Erythroblast (primary cell): Measurements from ENCODE around the gene ARID3B.
A peak's percentile ranks its signal among the peaks of the same experiment; 100 is the strongest.

Experiments used
- DNase-seq, 2 experiments: peaks; one replicate each; lab custom pipeline; 2025; lab: John Stamatoyannopoulos, UW
- GATA1 ChIP-seq: IDR thresholded peaks from 2 replicates; pipeline ENCODE4 v1.6.1; 2011; ENCODE audit warnings: low read depth, mild to moderate bottlenecking, control low read depth, low read length, moderate library complexity
- POLR2A ChIP-seq: IDR thresholded peaks from 2 replicates; pipeline ENCODE4 v1.6.1; 2011; ENCODE audit warnings: mild to moderate bottlenecking, low read length

Gene ARID3B

DNA sequence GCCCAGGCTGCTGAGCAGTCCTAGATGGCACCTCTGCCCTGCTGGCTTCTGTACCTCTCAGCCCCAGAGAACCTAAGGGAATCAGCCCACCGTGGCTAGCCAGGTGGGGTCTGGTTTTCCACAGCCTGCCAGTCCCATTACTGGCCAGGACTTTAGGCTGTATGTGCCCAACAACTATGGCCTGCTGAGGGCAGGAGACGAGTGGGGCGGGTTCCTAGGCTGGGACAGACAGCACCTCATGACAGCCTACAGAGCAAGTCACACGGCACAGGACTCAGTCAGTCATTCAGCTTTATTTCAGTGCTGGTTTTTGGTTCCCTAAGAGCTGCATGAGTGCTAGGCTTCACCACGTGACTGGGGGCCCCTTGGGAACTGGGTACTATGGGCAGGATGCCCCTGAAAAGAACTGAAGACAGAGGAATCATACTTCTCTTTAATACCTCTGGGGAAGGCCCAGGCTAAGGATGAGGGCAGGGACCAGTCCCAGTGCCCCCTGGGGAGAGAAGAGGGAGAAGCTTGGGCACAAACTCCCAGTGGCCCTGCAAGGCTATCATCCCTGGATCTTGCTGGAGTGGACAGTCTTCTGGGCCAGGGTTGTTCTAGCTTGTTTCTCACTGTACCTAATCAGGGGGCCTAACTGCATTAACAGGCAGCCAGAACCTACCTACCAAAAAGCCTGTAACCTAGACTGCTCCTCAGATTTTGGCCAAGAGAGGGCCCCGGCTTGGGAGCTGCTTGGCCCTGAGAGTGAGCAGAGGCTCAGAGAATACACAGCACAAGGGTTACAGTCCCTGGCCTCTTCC lies 89.5 kb downstream of the ARID3B start:
- TF ChIP-seq POLR2A (no peak), GATA1 (no peak)
- DNase-seq, result peak in 1 of 2 experiments; percentile 23

DNA sequence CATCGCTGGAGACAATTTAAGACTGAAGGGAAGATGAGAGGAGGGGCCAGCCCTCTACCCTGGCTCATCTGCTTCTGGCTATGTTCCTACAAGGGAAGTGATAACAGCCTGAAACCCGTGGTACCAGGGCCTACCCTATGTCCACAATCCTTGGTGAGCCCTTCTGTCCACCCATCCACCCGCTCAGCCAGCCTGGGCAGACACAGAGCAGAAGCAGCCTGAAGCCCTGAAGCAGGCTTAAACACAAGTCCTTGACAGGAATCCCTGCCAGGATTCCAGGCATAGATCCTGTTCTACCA lies 90.0 kb downstream of the ARID3B start:
- DNase-seq, result peak in 1 of 2 experiments; percentile 33
- no peak for TF ChIP-seq POLR2A
- TF ChIP-seq GATA1, result no peak

DNA sequence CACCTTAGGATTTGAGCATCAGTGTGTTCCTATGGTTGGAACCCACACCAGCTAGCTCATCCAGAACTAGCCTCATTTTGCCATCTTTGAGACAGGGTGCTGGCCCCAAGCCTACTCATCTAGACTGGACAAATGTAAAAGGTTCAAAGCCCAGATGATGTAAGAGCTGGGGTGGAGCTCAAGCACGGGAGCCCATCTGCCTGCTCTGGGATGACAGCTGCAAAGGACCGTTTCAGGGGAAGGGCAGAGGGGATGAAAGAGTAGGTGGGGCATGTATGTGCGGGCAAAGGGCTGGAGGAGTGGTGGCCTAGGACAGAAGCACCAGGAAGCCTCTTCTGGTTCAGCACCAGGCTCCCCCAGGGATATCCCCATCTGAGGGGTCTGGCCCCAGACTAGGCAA lies 90.4 kb downstream of the ARID3B start:
- DNase-seq, result peak in 1 of 2 experiments; percentile 28
- TF ChIP-seq POLR2A (no peak), GATA1 (no peak)

DNA sequence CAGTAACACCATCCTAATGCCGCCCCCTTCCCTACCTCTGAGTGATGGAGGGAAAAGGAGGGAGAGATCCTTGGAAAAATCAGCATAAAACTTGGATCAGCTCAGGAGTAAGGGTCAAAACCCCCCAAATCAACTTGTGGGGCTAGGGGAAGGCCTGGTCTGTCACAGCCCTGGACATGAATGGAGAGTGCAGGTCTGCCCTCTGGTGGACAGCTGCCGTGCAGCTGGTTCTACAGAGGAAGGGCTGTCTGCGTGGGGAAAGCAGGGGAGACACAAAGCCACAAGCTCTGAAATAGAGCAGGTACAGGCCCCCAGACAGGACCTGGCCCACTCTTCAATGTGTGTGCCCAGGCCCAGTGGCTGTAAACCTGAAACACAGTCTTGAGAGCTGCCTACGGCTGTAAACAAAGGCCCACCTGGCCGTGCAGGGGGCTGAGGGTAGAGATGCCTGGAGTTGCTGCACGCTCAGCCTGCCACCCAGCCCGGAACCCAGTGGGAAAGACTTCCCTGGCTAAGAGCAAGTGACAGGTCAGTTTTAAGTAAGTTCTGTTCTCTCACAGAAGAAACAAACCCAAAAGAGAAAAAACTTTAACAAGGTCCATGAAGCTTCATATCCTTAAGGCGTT lies 91.0 kb downstream of the ARID3B start:
- DNase-seq, result peak; percentile 64 to 82
- TF ChIP-seq POLR2A (no peak), GATA1 (no peak)

DNA sequence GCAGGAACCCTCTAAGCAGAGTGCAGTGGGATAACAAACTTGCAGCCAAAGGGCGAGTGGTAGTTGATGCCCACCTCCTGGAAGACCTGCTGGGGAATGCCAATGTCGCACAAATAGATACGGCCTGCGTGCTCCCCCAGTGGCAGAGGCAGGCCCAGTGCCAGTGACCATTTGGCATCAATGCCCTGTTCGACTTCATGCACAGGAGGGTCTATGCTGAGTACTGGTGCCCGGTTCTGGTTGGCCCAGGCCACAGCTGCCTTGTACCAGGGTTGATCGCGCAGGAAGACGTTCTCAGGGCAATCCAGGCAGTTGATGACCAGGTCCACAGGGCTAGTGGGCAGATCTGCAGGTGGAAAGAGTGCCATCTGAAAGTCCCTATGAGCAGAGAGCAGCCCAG lies 91.6 kb downstream of the ARID3B start:
- no peak for DNase-seq
- no peak for TF ChIP-seq GATA1
- no peak for TF ChIP-seq POLR2A

DNA sequence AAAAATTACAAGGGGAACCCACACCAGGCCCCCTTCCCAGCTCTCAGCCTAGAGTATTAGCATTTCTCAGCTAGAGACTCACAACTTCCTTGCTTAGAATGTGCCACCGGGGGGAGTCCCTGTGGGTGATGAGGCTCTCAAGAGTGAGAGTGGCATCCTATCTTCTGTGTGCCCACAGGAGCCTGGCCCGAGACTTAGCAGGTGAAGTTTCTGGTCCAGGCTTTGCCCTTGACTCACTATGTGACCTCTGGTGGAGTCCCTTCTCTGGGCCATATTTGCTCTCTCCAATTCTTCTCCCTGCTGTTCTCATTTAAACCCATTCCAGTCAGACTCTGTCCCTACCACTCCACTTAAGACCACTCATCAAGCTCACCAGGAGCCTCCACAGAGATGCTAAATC lies 92.8 kb downstream of the ARID3B start:
- no peak for TF ChIP-seq GATA1
- no peak for DNase-seq

DNA sequence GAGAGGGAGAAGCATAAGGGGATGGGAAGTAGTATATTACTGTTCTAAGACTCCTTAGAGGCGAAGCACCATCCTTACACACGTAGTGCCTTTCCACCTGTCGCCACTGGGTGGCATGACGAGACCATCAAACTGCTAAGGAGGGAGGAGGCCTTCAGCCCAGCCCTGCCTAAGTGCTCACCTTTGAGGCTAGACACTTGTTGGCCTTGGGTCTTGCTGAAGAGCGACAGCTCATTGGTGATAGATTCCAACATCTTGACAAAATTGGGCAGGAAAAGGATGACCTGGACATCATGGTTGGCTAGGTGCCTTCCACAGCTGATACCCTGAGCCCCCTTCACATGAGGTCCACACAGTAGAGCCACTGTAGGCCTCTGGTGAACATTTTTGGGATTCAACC lies 94.2 kb downstream of the ARID3B start:
- TF ChIP-seq GATA1, result no peak
- TF ChIP-seq POLR2A, result no peak
- peak; percentile 73 to 86 for DNase-seq

DNA sequence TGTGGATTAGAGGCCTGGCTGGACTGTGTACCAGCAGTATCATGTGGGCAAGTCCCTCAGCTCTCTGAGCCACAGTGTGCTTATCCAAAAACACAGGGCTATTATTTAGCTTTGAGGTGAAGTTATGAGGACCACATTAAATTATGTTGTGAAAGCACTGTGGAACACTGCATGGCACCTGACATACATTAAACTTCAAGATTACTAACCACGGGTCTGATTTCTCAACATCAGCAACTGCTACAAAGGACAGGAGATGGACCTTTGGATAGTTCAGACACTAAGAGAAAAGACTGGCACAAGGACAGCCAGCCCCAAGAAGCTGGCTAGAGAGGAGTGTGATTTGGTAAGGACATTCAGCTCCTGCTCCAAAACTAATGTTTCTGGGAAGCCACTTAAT lies 96.0 kb downstream of the ARID3B start:
- TF ChIP-seq GATA1 (no peak), POLR2A (no peak)
- no peak for DNase-seq

DNA sequence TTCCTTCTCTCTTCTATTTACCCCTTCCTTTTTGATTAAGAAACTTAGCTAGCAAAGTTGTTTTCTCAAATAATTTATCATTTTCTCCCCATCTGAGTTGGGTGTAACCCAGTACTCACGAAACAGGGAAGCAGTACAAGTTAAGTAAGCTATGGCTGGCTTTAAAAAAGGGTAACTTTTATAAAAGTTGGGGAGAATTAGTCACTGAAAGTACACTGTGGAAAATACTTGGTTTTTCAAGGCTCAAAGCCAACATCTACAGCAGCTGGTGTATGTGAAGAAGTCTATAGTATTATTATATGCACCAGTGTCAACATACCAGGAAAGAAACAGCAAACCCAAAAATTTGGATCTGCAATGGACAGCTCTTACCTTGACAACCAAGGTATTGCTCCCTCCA lies 100.1 kb downstream of the ARID3B start:
- TF ChIP-seq GATA1 (no peak), POLR2A (no peak)
- no peak for DNase-seq

DNA sequence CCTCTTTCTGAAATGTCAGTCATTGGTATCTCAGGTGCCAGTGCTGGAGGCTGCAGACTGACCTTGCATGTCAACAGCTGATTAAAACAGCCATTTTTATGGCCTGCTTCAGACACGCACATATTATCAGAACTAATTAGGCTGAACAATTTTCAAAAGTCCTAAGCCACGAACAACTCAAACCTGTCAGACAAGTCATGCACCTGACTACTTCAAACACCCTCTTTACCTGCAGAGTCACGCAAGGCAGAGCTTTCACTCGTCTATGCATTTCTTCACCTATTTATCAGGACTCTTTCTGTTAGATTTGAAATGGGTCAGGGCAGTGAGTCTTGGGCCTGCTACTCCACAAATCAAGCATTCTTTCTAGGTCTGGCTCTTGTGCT lies 101.3 kb downstream of the ARID3B start:
- peak; percentile 30 to 51 for DNase-seq
- TF ChIP-seq GATA1 (no peak), POLR2A (no peak)

DNA sequence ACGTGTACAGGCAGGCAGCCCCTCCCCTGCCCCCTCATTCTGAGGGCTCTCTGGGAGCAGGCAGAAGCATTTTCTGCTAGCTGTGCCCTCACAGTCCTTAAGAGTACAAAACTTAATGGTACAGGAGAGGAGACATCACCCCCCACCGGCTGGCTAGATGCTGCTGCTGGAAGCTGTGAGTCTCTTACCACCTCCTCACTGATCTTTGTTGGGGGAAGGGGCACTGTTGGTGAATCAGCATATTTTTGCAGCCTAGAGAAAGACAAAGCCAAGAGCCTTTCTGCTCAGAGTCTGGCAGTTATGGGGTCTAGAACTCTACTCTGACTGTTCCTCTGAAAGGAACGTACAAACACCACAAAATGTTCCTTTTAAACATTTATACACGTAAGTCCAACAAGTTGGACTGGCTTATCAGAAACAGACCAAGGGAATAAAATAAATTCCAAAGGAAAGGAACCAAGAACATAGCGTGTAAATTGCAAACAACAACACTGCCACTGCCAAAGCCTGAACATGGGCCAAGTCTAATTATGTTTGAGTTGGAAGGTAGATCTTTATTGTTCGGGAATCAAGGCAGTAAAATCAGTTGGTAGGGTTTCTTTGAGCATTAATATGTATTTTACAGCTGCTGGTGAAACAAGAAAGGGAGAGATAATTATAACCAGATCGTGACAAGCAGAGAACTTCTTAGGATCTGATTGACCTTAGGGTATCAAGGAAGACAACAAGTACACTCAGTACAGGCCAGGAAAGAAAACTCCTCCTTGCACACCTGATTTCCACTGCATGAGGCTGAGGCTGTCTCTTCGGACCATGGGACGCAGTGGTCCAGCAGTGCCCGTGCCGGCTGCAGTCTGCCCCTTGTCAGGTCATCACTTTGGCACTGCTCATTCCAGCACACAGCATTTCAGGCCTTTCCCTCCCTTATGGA lies 102.0 kb downstream of the ARID3B start:
- DNase-seq, result peak; percentile 28 to 30
- TF ChIP-seq GATA1 (no peak), POLR2A (no peak)

DNA sequence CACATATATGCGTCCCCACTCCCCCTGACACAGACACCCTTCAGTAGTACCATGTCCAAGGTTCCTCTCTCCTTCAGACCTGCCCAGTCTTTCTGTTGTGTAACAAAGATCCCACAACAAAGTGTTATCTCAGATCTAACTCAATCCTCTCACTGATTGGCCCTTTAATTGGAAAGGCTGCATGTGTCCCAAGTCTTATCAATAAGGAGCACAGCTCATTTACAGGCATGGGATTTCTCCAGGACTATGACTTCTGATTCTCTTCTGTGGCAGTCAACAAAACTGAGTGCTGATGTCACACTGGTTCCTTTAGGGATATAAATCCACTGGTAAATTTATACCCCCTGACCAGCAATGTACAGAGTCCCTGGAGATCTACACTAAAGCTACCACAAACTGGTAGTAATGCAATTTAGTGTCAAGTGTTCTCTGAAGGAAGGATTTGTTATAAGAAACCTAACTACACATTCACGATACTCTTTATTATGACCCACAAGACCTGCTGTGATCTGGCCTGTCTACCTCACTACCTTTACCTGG lies 102.7 kb downstream of the ARID3B start:
- TF ChIP-seq POLR2A (no peak), GATA1 (no peak)

DNA sequence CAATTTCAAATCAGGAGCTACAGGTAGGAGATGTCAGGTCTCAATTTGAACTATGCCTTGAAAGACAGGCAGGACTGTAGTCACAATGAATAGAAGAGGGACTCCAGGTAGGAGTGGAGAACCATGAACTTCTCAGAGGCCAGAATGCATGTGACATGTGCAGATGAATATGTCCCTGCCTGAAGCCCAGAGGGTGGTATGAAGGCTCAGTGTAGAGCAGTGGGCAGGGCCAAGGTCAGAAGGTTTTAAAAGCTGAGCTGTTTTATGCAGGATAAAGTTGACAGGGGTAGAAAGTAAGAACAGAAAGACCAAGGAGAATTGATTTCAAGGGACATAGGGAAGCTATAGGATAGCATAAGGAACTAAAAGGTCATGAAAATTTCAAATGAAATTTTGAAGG lies 105.5 kb downstream of the ARID3B start:
- TF ChIP-seq GATA1, result no peak
- no peak for TF ChIP-seq POLR2A
- DNase-seq, result no peak

More for the DNA sequence above, 102.7 kb downstream of the ARID3B start:
- DNase-seq, result no peak
